Left lung (tissue), 10 donors: Measurements from ENCODE around the gene GJC1. TPM values are rescaled to one million over a fixed set of nuclear protein-coding genes. Genes with fewer than 3 reads are reported as not detected.

ENCODE experiments used
- ATAC-seq: fragments of 200-7000 bp; cut with Tn5 transposase; one replicate; pipeline ENCODE4 v1.9.1; 2020; ENCODE audit warnings: moderate library complexity
- DNase-seq, 4 donors: peaks; one replicate each; pipeline ENCODE4 v3.0.0-alpha.2; 2013 to 2020
- H3K27ac ChIP-seq, 2 donors: fragments of 200-600 bp; sonication (generic) in 1 of 2; one replicate each; pipeline versions ENCODE4 v1.5.0 to v1.8.0; 2020 to 2021
- H3K27me3 ChIP-seq, 2 donors: fragments of 200-600 bp; sonication (generic) in 1 of 2; one replicate each; pipeline versions ENCODE4 v1.5.0 to v1.8.0; 2020 to 2021
- H3K36me3 ChIP-seq, 2 donors: fragments of 200-600 bp; sonication (generic) in 1 of 2; one replicate each; pipeline versions ENCODE4 v1.5.0 to v1.8.0; 2020 to 2021
- H3K4me1 ChIP-seq, 2 donors: fragments of 200-600 bp; one replicate each; pipeline ENCODE4 v1.8.0; 2021
- H3K4me3 ChIP-seq, 2 donors: fragments of 200-600 bp; sonication (generic) in 1 of 2; one replicate each; pipeline versions ENCODE4 v1.5.0 to v1.8.0; 2020 to 2021; ENCODE audit warnings: mild to moderate bottlenecking in 1 of 2
- H3K9me3 ChIP-seq, 2 donors: fragments of 200-600 bp; sonication (generic) in 1 of 2; one replicate each; pipeline versions ENCODE4 v1.5.0 to v1.8.0; 2020 to 2021
- intact Hi-C, 2 donors: fragments of 100-400 bp; cut with DNase I; formaldehyde crosslinking; loops; one replicate each; pipeline versions ENCODE4 v1.11.2 to v1.14.2; 2022
- polyA plus RNA-seq, 6 donors: library from polyadenylated mRNA; unstranded; fragments of 120-200 nt; gene quantifications; one replicate each; pipeline ENCODE4 v1.2.1, GENCODE V29; 2013; ENCODE audit not compliant: insufficient read length in 6 of 6
- total RNA-seq, 2 donors: library from RNA; stranded (reverse); fragmentation: NEBNext Ultra II Directional; extraction: Animal tissue kit (Norgen Biotek cat#: 25700); gene quantifications; one replicate each; pipeline ENCODE4 v1.2.1, GENCODE V29; 2021
- TF ChIP-seq, protein P1 (sequence below), 2 donors: fragments of 200-600 bp; sonication (generic) in 1 of 2; IDR thresholded peaks; one replicate each; pipeline versions ENCODE4 v1.5.0 to v1.8.0; 2021; ENCODE audit warnings: antibody characterized with exemption in 2 of 2
- donor health status: DM: no; HTN: yes; CAD: no.
- donor health status: DM: no; HTN: no; CAD: no.

Gene GJC1
- total and polyA plus RNA-seq, 8 donors = 17.3 to 52.9 (median 46.2) TPM

DNA sequence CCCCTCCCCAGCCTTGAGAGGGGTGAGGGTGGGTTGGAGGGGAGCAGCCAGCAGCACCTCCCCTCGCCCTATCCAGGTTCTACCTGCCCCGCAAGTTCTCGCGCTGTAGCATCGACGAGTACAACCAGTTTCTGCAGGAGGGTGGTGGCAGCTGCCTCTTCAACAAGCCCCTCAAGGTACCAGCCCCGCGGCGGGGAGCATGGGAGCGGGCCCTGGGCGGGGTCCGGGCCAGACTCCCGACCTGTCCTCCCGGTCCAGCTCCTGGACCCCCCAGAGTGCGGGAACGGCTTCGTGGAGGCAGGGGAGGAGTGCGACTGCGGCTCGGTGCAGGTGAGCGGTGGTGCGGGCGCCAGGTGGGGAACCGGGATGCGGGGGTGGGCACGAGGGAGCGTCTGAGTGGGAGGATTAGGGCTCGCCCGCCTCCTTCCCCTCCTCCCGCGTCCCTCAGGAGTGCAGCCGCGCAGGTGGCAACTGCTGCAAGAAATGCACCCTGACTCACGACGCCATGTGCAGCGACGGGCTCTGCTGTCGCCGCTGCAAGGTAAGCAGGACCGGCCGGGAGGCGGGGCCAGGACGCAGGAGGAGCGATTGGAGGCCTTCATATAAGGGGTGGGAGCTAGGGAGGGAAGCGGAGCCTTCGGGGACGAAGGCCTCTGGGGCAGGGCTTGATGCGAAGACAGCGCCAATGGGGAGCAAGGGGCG lies 54.8 kb downstream of the GJC1 start:
- peaks cover 0 to 71% of the 10 kb centered on the region in 2 donors for H3K27me3 ChIP-seq
- ATAC-seq = peak; percentile 96
- intact Hi-C loops = loop anchor here (5.0 to 10.0 kb wide), 3 partner anchors 90 to 240 kb away; no protein-coding TSS in a partner anchor
- H3K4me1 ChIP-seq = peaks cover 8 to 30% of the 10 kb centered on the region in 2 donors
- DNase-seq = peak; percentile 97 to 99 (median 98)
- peak overlapping the region in 1 of 2 donors; percentile 16 for H3K27ac ChIP-seq
- H3K4me3 ChIP-seq = peak overlapping the region; percentile 53 to 60
- no peaks in the 10 kb centered on the region for H3K36me3 ChIP-seq
- H3K9me3 ChIP-seq = no peaks in the 10 kb centered on the region
- TF ChIP-seq, protein P1, sequence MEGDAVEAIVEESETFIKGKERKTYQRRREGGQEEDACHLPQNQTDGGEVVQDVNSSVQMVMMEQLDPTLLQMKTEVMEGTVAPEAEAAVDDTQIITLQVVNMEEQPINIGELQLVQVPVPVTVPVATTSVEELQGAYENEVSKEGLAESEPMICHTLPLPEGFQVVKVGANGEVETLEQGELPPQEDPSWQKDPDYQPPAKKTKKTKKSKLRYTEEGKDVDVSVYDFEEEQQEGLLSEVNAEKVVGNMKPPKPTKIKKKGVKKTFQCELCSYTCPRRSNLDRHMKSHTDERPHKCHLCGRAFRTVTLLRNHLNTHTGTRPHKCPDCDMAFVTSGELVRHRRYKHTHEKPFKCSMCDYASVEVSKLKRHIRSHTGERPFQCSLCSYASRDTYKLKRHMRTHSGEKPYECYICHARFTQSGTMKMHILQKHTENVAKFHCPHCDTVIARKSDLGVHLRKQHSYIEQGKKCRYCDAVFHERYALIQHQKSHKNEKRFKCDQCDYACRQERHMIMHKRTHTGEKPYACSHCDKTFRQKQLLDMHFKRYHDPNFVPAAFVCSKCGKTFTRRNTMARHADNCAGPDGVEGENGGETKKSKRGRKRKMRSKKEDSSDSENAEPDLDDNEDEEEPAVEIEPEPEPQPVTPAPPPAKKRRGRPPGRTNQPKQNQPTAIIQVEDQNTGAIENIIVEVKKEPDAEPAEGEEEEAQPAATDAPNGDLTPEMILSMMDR (IDR thresholded peaks at IDR 0.05) = peak in 1 of 2 donors; percentile 30

DNA sequence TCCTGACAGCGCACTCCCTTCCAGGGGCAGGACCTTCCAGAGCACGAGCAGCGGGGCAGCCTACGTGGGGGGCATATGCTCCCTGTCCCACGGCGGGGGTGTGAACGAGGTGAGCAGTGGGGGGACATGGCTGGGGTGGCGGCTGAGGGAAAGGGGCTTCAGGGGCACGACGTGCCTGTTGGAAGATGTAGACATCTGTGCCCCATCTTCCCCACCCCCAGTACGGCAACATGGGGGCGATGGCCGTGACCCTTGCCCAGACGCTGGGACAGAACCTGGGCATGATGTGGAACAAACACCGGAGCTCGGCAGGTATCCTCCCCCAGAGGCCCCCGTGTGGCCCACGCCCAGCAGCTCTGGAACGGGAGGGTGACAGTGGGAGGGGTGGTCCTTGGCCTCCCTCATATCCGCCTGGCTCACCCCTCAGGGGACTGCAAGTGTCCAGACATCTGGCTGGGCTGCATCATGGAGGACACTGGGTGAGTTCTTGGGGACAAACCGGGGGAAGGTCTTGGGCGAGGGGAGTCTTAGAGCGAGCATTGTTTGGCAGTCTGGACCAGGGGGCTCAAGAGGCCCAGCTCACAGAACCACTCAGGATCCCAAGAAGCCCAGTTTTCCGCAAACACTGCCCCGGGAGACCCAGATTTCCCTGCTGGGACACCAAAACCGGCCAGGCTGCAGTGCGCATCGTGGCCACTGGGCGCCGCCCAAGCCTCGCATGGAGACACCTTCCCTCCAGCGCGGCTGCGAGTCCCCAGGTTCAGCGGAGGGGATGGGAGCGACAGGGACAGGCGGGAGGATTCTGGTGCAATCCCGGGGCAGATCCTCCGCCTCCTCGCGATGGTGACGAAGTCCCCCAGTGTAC lies 55.6 kb downstream of the GJC1 start:
- H3K27me3 ChIP-seq = peaks cover 0 to 71% of the 10 kb centered on the region in 2 donors
- H3K4me1 ChIP-seq = peaks cover 8 to 25% of the 10 kb centered on the region in 2 donors
- TF ChIP-seq, protein P1 (IDR thresholded peaks at IDR 0.05) = peak; percentile 97 to 99
- peak; percentile 71 to 99 (median 82) for DNase-seq
- H3K9me3 ChIP-seq = no peaks in the 10 kb centered on the region
- ATAC-seq = peak; percentile 85
- H3K27ac ChIP-seq = no peak overlapping the region
- H3K36me3 ChIP-seq = no peaks in the 10 kb centered on the region
- intact Hi-C loops = loop anchor here (5.0 to 10.0 kb wide), 3 partner anchors 90 to 240 kb away; no protein-coding TSS in a partner anchor
- H3K4me3 ChIP-seq = peak overlapping the region; percentile 53 to 60

DNA sequence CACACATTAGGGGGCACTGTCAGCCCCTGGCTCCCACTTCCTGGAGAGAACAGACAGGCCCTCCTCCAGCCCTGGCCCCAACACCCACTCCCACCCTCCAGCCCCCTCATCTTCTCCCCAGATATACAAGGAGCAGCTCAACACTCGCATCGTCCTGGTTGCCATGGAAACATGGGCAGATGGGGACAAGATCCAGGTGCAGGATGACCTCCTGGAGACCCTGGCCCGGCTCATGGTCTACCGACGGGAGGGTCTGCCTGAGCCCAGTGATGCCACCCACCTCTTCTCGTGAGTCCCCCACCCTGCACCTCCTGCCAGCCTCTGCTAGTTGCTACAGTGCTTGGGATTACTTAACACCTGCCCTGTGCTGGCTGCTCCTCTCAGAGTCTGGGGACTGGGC lies 56.9 kb downstream of the GJC1 start:
- peaks cover 5 to 22% of the 10 kb centered on the region in 2 donors for H3K4me1 ChIP-seq
- TF ChIP-seq, protein P1 (IDR thresholded peaks at IDR 0.05) = no peak
- intact Hi-C loops = loop anchor here (10.0 kb wide), 2 partner anchors 92 to 242 kb away; no protein-coding TSS in a partner anchor
- H3K9me3 ChIP-seq = no peaks in the 10 kb centered on the region
- no peak overlapping the region for H3K27ac ChIP-seq
- H3K27me3 ChIP-seq = peaks cover 0 to 67% of the 10 kb centered on the region in 2 donors
- no peaks in the 10 kb centered on the region for H3K36me3 ChIP-seq
- no peak overlapping the region for H3K4me3 ChIP-seq
- ATAC-seq (no peak), DNase-seq (no peak)

DNA sequence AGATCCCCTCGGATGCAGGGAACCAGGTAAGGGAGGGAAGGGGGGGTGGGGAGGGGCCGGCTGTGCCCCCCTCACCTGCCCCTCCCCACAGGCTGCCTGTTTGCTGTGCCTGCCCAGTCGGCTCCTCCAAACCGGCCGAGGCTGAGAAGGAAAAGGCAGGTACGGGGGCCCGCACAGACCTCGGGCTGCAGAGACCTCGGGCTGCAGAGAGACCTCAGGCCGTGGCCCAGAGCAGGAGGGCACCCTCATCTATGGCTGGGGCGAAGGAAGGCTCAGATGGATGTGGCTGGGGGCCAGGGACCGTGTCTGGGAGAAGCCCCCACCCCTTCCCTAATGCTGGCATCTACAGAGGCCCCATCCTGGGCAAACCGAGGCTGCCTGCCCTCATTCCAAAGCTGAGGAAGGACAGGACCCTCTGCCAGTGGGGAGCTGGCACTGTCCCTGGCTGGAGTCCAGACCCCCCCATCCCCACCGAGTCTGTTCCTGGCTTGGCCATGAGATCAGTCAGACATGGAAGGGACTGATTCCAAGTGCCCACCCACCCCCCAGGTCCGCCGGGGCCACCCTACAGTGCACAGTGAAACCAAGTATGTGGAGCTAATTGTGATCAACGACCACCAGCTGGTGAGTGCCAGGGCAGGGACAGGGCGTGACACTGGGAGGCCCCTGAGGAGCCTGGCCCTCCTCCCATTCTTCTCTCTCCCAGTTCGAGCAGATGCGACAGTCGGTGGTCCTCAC lies 57.6 kb downstream of the GJC1 start:
- ATAC-seq (no peak), DNase-seq (no peak)
- no peak overlapping the region for H3K4me3 ChIP-seq
- H3K4me1 ChIP-seq = peaks cover 5 to 22% of the 10 kb centered on the region in 2 donors
- H3K27ac ChIP-seq = no peak overlapping the region
- H3K36me3 ChIP-seq = no peaks in the 10 kb centered on the region
- intact Hi-C loops = loop anchor here (10.0 kb wide), 2 partner anchors 92 to 242 kb away; no protein-coding TSS in a partner anchor
- peaks cover 0 to 68% of the 10 kb centered on the region in 2 donors for H3K27me3 ChIP-seq
- H3K9me3 ChIP-seq = no peaks in the 10 kb centered on the region
- TF ChIP-seq, protein P1 (IDR thresholded peaks at IDR 0.05) = no peak
